T1000 (cell line): ENCODE results near the gene LZTFL1.

Source experiments
- DNase-seq: peaks from one replicate; lab custom pipeline; 2025; ENCODE audit warnings: mixed read lengths; lab: John Stamatoyannopoulos, UW

The LZTFL1 gene

DNA sequence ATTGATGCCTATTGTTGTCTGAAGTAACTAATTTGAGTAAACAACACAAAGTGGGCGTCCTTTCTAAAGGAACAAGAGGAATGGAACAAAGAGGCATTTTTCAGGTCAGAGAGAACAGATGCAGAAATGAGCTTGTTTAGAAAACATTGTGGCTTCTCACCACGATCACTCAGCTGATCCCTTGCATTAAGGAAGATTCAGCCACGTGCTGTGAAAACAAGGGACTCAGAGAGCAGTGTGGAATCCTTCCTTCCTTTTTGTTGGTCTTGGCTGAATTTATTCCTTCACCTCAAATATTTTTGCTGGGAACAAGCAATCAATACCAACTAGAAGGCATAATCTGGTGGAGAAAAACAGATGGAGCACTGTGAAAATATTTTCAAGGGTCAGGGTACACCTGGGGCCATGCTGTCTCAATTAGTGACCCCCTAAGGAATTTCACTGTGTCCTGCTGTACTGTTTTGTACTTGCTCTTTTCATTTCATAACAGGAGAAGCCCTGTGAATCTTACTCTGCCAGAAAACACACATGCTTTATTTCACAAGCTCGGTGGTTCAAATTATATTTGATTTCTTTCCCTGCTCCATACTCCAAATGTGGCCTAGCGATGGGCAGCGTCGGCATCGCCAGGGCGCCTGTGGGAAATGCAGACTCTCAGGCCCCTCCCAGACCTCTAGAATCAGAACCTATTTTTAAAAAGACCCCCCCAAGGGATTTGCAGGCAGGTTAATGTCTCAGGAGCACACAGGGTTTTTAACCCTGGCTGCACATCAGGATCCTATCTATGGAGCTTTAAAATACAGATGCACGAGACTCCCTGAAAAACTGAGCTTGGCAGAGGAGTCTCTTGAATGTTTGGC, 34.0 kb downstream of the LZTFL1 start:
- no peak for DNase-seq

DNA sequence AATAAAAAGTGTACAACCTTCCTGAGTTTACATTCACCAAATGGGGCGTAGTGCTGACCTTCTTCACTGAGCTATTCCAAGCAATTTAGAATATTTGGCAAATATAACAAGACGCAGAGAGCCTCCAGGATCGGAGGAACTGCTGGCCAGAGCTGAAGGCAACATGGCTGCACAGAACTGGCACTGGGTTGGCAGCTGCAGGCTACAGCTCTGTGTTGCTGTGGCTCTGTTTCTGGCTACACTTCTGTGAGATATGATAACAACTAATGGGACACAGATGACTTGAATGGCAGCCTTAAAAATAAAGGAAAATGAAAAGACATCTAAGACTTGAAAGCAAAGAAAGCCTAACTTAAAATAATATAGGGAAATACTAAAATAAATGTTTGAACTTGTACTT, 34.8 kb downstream of the LZTFL1 start:
- DNase-seq = no peak

DNA sequence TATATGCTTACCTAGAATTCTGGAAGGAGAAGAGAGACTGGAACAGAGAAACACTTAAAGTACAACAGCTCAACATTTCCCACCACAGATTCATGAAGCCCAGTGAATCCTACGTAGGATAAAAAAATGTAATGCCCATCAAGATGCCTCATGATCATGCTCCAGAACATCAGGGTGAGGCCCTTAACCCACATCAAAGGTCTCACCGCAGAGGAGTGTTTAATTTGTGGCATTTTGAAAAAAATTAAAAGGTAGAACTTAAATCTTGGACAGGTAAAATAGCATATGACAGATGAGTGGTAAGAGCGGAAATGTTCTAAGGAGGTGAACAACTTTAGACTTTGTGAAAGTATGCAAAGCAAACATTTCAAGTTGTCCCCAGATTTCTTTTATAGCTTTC, 35.8 kb downstream of the LZTFL1 start:
- DNase-seq = no peak

DNA sequence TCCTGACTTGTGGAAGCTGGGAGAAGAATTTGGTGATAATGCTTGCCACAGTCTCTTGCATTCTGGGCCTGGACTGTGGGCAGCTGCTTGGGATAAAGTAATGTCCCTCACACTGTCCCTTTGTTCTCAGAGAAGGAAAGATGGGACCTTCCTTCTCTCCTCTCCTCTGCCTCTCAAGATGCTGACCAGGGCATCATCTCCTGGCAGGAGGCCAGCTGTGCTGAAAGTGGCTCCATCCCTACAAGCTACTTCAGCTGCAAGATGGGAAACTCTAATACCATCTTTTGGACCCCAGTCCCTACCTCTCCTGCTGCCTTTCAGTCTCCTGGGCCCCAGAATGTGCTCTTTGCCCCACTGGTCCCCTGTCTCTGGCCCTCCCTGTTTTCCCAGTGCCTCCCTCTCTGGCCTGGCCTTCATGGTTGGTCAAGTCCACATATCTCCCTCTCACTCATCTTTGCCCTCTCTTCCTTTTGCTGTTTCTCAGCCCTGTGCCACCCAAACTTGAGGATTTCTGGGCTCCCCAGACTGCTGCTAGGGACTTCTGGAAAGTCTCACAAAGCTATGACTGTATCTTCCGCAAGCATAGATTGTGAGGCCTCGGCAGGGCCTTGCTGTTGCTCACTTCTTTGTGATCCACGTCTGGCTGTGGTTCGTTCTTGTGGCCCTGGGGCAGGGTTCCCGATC, 38.5 kb downstream of the LZTFL1 start:
- no peak for DNase-seq

DNA sequence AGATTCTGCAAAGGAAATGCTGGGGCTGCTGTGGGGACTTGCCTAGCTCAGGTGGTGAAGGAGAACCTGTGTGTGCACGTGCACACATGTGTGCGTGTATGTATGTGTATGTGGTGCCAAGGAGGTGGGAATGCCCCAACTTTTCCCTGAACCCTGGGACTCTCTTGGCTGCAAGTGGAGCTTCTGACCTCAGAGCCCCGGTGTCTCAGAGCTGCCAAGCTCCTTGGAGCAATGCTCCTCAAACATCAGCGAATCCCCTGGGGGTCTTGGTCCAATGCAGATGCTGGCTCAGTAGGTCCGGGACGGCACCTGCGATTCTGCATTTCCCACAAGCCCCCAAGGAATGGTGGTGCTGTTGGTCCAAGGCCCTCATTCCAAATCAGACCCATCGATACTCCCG, 39.8 kb downstream of the LZTFL1 start:
- no peak for DNase-seq

DNA sequence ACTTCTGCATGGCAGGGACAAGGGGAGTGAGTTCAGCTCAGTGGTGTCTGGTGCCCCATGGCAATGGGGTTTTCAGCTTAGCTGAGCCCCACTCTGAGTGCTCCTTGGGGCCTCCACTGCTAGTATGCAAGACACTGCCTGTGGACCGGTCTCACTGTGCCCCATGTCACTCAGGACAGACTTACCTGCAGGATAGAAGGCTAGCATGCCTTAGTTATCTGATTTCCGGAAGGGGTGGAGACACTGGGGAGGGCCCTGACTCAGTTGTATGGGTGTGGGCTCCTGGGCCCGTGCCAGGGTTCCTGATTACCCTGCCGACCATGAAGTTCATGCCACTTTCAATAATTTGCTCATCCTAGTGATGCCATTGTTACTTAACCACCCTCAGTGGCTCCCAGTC, 41.3 kb downstream of the LZTFL1 start:
- DNase-seq = no peak

DNA sequence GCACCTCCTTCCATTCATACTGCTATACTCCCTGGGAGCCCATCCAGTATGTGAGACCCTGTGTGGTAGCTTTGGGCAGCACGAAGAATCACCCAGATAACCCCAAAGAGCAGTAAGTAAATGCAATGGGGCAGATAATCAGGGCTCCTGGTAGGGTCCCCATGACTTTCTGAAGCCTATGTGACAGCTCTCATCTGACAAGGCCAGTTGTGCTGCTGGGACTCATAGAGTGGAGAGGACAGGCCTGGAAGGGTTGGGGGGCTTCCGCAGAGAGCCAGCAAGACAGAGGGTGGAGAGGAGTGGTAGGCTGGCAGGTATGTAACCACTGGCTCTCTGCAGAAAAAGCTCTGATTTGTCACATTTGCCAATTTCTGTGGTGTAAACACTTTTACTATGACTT, 42.3 kb downstream of the LZTFL1 start:
- no peak for DNase-seq

DNA sequence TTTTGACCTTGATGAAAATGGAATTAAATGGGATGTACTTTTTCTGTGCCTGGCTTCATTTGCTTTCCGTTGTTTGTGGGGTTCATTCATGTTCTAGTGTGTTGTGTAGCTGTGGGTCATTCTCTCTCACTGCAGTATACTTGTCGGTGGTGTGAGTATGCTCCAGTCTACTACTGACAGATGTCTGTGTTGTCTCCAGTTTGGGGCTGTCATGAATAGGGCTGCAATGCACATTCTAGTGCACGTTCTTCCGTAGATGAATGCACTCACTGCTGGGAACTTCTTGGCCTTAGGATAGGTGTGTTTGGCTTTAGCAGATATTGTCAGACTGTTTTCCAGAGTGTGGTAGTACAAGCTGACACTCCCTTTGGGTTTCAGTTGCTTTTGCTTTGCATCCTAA, 43.9 kb downstream of the LZTFL1 start:
- DNase-seq = no peak

DNA sequence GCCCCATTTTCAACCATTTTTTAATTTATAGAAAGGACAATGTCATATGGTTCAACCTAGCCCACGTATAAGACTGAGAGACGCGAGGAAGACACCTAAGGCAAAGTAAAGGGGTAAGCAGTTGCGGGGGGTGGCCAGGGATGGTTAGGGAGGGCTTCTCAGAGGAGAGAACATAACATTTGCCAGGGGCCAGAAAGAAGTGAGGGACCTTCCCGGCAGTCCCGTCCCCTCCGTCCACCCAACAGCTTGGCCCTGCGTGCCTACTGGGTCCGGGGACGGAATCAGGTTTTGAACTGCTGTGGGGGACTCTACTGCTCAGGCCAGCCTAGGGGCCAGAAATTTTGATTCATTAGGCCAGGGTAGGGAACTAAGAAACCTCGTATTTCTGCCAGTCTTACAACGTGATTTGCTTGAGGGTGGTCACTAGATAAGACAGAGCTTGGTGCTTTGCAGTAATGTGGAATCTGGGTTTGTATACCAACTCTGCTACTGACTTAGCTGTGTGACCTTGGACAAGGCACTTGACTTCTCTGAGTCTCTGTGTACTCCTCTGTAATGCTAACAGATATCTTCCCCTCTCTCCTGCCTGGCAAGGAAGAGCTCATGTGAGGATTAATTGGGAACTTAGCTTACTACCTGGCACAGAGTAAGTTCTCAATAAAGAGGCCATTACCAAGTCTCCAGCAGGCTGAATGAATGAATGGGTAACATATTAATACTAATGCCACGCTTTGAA, 44.8 kb downstream of the LZTFL1 start:
- no peak for DNase-seq

DNA sequence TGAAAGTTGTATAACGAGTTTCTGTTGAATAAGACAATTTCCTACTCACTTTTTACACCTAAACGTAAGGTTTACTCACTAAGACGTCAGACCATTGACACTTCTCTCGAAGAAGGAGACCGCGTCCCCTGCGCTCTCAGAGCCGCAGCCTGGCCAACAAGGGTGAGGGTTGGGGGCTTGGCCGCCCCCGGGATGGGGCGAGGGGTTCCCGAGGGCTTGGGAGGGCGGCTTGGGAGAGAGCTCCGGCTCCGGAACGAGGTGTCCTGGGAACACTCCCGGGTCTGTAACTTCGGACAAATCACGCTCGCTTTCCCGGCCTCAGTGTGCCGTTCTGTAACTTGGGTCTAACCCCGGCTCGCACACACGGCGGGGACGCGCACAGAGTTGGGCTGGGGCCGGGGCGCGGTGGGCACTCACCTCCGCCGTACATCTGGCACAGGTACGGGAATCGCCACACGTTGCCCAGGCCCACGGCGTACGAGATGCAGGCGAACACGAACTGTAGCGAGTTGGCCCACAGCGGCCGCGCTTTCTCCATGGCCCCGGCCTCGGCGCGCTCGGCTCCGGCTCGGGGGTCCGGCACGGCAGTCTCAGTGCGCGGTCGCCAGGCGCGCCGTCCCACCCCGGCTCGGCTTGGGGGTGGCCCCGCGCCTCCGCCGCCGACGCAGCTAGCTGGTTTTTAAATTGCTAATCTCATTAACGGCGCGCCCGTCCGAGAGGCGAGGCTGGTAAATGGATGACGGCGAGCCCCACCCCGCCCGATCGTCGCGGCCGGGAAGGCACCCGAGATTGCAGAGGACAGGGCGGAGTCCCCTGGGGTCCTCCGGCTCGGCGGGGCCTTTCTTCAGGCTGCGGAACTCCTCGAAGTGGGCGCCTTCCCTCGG, 45.8 kb downstream of the LZTFL1 start, which contains the start of gene SLC6A20:
Gene SLC6A20 (minus strand): TSS at position 655 of the 884 bp plus-strand sequence. CDS start 117 bp downstream, at position 538.
- DNase-seq = no peak

DNA sequence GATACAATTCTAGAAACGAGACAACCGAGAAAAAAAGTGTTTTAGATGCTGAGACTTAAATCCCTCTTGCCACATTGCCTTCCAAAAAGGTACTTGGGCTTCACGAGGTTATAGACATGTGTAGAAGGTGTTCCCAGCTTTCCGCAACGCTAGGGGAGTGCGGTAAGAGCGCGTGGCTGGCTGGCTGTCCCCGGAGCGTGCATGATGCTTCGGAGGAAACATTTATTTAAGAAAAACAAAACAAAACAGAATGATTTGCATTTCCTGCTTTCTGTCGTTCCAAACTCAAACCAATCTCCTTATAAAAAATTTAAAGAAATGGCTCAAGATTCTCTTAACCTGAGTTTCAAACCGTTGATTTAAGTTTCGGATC, 46.4 kb downstream of the LZTFL1 start:
- no peak for DNase-seq

DNA sequence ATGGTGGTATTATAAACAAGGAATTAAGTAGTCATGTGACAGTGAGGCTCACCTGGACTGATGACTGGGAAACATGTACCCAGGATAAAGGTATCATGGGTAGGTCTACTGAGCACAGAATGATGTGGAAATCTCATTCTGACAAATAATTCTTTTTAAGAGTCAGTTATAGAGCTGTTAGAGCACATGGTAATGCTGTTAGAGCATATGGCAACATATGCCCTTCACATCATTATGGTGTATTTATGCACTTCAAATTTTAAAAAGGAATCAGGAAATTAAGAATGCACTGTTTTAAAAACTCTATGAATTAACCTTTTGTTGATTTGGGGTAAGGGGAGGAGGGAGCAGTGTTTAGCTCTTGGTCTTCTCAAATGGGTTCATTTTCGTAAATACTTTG, 47.3 kb downstream of the LZTFL1 start:
- no peak for DNase-seq

DNA sequence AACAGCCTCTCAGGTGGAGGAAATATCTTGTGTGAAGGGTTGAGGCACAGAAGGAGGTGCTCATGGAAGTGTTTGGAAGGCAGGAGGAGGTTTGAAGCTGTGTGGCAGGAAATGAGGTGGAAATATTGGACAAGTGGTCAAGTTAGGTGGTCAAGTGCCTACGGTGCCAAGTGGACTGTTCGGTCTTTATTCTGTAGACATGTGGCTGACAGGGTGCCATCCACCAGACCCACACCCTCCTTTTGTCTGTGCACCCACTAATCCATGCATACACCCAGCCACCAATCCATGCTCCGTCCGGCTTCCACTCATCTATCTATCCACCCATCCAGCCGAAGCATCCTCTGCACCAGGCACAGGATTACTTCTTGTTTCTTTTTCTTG, 47.8 kb downstream of the LZTFL1 start:
- DNase-seq = no peak

DNA sequence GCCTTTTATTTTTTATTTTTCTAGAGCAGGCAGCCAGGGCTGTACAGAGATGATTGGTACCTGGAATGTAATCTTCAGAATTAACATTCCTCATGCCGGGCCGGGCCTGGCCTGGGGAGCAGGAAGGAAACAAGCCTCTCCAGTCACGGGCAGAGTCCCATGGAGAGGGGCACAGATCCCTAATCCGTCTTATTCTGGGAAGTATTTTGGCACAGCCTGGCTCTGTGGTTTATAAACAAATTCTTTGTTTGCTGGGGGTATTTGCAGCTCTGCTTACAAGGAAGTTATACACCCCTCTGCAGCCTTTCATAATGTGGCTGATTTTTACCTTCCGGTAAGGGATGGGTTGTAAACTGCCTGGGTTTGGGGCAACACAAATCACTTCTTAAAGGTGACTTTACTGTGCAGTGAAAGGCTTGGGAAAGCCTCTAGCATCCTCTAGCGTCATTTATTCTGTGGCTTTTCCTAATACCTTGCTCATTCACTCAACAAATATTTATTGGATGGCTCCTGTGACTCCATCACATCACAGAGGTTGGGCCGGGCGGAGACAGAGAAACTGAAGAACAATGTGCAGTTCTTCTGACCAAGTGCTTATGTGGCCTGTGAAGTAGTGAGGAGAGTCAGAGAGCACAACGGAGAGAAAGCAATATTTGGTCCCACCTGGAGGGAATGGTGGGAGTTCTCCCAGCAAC, 48.3 kb downstream of the LZTFL1 start:
- no peak for DNase-seq

DNA sequence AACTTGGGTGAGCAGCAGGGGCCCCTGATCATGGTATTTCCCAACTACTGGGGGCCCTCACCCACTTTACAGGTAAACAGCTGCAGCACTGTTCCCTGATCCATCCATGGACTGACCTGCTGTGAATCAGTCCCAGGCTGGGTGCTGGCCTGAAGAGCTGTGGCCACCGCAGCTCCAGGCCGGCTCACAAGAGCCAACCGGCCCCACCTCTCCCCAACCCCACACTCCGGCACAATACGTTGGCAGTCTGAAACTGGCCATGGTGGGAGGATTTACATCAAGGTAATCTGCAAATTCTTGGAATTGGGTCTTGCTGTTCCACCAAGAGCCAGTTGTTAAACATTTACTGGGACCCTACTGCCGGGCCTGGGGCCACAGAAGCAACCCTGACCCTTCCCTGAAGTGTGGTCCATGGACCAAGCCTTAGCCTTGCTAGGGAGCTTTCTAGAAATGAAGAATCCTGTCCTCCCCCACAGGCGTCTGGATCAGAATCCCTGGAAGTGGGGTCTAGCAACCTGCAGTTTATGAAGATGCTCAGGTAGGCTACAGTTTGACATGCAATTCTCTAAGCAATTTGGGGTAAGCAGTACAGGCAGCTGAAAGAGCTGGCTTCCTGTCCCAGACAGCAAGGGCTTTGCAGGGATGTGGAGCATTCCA, 49.3 kb downstream of the LZTFL1 start:
- DNase-seq = no peak

DNA sequence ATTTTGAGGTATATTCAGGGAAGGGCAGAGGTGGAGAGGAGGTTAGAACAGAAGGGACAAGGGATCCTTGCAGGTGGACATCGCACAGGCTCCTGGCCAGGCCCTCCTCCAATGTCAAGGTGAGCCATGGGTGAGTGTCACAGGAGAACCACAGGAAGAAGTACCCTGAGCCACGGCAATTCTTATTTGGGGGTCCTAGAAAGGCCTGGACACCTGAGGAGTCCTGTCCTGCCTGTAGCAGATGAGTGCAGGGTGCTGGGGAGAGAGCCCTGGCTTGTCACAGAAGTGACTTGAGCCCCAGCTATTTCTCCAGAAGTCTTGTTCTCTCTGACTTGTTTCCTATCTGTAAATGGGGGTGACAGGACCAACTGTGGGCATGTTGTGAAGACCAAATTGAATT, 49.9 kb downstream of the LZTFL1 start:
- DNase-seq = no peak

DNA sequence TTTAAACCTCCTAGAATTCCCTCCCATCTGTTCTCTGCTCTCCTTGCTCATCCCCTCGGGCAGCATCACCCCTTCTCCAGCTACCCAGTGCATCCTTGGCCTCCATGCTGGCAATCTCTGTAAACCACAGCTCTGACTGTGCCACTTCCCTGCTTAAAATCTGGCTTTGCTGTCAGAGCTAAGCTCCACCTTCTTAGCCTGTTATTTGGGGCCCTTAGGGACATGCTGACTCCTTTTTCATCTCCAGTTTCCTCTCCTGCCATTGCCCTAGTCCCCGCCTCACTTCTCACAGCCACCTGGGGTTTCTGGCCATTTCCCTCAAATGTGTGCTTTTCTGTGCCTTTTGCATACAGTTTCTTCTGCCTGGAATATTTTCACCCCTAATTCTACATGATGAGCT, 51.3 kb downstream of the LZTFL1 start:
- no peak for DNase-seq

DNA sequence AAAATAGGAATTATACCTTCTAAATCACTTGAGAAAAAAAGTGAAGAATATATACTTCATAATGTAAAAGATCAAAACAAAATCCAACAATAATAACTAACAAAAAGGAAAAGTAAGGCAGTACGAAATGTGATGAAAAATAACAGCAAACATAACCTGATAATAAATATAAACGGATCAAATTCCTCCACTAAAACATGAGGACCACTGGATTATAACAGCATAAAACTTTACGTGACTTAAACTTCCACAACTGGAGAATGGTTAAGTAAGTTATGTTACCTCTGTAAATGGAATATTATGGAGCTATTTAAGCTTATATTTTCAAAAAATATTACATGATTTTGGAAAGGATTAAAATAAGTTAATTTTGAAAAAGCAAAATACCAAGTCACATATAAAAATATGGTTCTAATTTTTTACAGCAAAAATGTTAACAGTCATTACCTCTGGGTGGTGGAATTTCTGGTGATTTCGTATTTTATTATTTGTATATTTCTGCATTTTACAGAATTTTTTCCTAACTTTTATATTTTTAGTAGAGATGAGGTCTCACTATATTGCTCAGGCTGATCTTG, 52.6 kb downstream of the LZTFL1 start:
- DNase-seq = no peak

DNA sequence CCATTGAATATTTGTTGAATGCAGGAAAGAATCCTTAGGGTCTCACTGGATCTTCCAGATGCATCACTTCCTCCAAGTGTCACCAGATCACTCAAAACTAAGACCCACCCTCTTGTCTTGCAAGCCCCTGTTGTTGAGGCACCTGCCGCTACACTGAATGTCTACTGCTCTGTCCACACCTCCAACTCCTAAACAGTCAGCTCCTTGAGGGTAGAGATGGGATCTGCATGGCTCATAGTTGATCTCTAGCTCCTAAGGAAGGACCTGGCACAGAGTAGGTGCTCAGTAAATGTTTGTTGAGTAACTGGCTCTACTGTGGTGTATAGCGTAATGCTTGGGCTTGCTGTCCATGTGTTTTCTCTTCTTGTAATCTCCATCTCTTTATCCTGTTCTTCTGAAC, 54.4 kb downstream of the LZTFL1 start:
- no peak for DNase-seq

DNA sequence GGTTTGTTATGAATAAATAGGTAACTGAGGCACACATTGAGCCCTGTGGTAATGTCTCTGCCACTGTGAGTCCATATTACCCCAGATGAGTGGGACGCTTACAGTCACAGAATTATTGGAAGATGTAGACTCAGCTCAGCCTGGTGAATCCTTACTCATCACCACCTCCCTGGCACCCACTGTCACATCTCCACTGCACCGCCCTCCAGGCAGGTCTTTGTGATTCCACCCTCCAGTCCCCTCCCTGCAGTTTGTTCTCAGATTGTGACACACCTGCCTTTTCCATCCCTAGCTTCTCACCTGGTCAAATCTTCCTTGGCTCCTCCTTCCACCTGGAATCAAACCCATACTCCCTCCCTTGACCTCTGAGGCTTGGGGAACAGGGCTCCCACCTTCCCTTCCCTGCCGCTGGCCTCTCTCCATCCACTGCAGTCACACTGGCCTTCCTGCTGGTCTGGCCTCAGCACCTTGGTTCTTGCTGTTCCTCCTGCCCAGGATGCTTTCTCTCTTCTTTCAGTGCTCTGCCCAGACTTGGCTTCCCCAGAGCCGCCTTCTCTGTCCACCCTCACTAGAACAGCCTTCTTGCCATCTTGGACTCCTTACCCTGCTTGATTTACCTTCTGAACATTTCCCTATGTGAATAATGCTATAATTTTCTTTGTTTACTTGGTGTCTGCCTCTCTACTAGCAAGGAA, 55.0 kb downstream of the LZTFL1 start:
- DNase-seq = no peak
